ENCODE results near the gene CYB5B. TPM values are rescaled to one million over a fixed set of nuclear protein-coding genes. Genes with fewer than 3 reads are reported as not detected.

CYB5B gene
- total RNA-seq, 2 experiments from 2014 or later: 83.0 to 184 TPM

DNA sequence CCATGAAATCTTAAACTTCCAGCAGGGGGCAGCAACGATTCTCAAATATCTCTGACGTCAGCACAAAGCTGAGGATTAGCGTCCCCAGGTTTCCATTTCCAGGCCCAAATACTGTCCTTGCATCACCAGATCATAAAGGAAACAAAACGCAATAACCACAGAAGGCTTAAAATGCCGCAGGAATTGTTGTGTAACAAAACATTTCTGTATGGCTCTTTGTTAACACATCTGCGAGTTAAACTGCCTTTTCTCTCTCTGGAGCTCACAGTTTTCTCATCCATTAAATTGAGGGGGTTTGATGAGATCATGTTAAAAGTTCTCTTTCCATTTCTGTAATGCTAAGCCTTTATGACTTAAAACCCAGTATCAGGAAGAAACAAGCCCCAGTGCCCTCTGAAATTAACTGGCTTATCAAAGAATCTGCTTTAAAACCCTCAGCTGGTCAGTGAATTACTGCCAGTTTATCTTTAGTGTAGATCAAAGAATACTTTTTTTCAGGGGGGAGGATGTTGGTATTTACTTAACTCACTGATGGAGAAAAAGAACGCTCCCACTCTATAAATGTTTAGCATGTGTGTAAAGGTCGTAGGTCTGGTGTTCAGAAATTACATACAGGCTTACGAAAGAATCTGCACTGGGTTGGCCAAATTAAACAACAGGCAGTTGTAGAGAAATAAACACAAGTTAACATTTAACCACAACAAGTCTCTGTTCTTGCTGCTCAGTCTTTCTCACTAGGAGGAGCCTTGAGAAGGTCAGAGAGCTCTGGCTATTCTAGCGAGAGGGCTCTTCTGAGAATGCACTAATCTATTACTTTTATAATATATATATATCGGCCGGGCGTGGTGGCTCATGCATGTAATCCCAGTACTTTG lies 28.0 kb upstream of the CYB5B start:
- no peak overlapping the region for H3K27ac ChIP-seq (ENCODE audit: low read depth, low read length, poor library complexity, severe bottlenecking)
- peaks cover 11% of the 10 kb centered on the region for H3K4me1 ChIP-seq (ENCODE audit: insufficient read depth, low read length, poor library complexity, severe bottlenecking)
- peak overlapping the region; percentile 36; the same call in 1 of the 2 replicates for H3K4me2 ChIP-seq (ENCODE audit: low read length)
- TF ChIP-seq, protein P1, sequence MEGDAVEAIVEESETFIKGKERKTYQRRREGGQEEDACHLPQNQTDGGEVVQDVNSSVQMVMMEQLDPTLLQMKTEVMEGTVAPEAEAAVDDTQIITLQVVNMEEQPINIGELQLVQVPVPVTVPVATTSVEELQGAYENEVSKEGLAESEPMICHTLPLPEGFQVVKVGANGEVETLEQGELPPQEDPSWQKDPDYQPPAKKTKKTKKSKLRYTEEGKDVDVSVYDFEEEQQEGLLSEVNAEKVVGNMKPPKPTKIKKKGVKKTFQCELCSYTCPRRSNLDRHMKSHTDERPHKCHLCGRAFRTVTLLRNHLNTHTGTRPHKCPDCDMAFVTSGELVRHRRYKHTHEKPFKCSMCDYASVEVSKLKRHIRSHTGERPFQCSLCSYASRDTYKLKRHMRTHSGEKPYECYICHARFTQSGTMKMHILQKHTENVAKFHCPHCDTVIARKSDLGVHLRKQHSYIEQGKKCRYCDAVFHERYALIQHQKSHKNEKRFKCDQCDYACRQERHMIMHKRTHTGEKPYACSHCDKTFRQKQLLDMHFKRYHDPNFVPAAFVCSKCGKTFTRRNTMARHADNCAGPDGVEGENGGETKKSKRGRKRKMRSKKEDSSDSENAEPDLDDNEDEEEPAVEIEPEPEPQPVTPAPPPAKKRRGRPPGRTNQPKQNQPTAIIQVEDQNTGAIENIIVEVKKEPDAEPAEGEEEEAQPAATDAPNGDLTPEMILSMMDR (conservative IDR thresholded peaks at IDR 0.05; ENCODE audit: low read length): peak; percentile 94
- no peak for TF ChIP-seq EZH2phosphoT487 (IDR thresholded peaks at IDR 0.05; ENCODE audit: borderline replicate concordance, low read depth, low read length)
- H2AFZ ChIP-seq (ENCODE audit: low read length): peak overlapping the region; percentile 92
- H3K36me3 ChIP-seq (ENCODE audit: insufficient read depth, low read length): no peaks in the 10 kb centered on the region
- no peaks in the 10 kb centered on the region for H3K9me2 ChIP-seq (ENCODE audit: insufficient read depth, low read length)
- no peaks in the 10 kb centered on the region for H3K9me3 ChIP-seq (ENCODE audit: low read length)
- ChIA-PET CTCF (ENCODE audit: unreplicated experiment) (interaction anchor here (0.6 to 1.5 kb wide), 2 partner anchors 48 to 358 kb away, joined by 3 to 5 read pairs; partner anchors contain the start of gene NOB1), POLR2A (interaction anchor here (0.6 to 1.5 kb wide), 6 partner anchors 10 to 358 kb away, joined by 3 to 8 read pairs (median 4); partner anchors contain the start of gene NOB1)
- H4K20me1 ChIP-seq (ENCODE audit: insufficient read depth, low read length): no peaks in the 10 kb centered on the region
- H3K79me2 ChIP-seq (ENCODE audit: insufficient read depth, low read depth, low read length): no peaks in the 10 kb centered on the region
- intact Hi-C loops (cut with micrococcal nuclease; ENCODE audit: unreplicated experiment): loop anchor here (1.0 to 5.0 kb wide), 4 partner anchors 168 to 536 kb away; partner anchors contain the start of gene NOB1
- BruUV-seq (replicated peaks): no TSS peak
- H3K4me3 ChIP-seq (ENCODE audit: low read depth, low read length, poor library complexity, severe bottlenecking): no peak overlapping the region
- DNase-seq (ENCODE audit: low spot score): peak; percentile 85

DNA sequence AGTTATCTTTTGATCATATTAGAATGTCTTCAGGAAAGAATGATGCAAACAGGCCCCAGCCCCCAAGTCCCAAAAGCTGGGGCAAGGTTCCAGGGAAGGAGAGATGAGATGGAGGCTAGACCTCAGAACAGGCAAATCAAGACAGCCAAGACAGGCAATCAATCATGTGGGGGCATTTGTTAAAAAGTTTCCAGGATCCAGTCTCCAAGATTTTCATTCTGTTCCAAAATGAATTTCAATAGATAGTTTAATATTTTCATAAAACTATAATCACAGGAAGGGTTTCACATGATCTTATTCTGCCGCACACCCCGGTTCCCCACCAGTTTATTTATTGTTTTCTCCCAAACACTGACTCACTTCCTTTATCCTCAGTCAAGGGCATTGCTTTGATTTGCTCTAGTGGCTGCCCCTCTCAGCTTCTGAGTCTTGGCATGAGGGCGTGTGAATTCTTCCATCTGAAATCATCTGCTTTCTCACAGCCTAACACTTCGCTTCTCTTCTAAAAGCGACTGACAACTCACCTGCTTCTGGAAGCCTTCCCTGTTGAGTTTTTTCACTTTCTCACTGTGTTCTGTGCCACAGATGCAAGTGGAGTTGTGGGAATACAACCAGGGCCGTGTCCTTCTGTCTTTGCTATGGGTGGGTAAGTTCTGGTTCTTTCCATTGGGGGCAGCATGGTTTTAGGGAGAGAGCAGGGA lies 26.4 kb upstream of the CYB5B start:
- Histone ChIP-seq H3K79me2 (ENCODE audit: insufficient read depth, low read depth, low read length) (no peaks in the 10 kb centered on the region), H3K27ac (ENCODE audit: low read depth, low read length, poor library complexity, severe bottlenecking) (no peak overlapping the region), H3K9me3 (ENCODE audit: low read length) (no peaks in the 10 kb centered on the region), H3K9me2 (ENCODE audit: insufficient read depth, low read length) (no peaks in the 10 kb centered on the region), H3K4me1 (ENCODE audit: insufficient read depth, low read length, poor library complexity, severe bottlenecking) (peaks cover 21% of the 10 kb centered on the region), H3K4me2 (ENCODE audit: low read length) (no peak overlapping the region), H2AFZ (ENCODE audit: low read length) (peak overlapping the region; percentile 57), H3K4me3 (ENCODE audit: low read depth, low read length, poor library complexity, severe bottlenecking) (no peak overlapping the region), H4K20me1 (ENCODE audit: insufficient read depth, low read length) (no peaks in the 10 kb centered on the region), H3K36me3 (ENCODE audit: insufficient read depth, low read length) (no peaks in the 10 kb centered on the region)
- no TSS peak for BruUV-seq (replicated peaks)
- ChIA-PET CTCF (ENCODE audit: unreplicated experiment) (no interaction called here), POLR2A (interaction anchor here (0.7 kb wide), 2 partner anchors 24 to 365 kb away, joined by 3 to 5 read pairs; no protein-coding TSS in a partner anchor)
- peak; percentile 24 for DNase-seq (ENCODE audit: low spot score)
- TF ChIP-seq, protein P1 (conservative IDR thresholded peaks at IDR 0.05; ENCODE audit: low read length): peak; percentile 56
- no peak for TF ChIP-seq EZH2phosphoT487 (IDR thresholded peaks at IDR 0.05; ENCODE audit: borderline replicate concordance, low read depth, low read length)
- intact Hi-C loops (cut with micrococcal nuclease; ENCODE audit: unreplicated experiment): loop anchor here (1.0 to 5.0 kb wide), 4 partner anchors 166 to 534 kb away; partner anchors contain the start of gene NOB1

All from OCI-LY7 (cell line).